GM06990 (cell line): ENCODE measurements around the gene MEGF6.
A peak's percentile ranks its signal among the peaks of the same experiment; 100 is the strongest.

Source experiments
- DNase-seq: peaks from one replicate; pipeline ENCODE4 v3.0.0-alpha.2; 2011; ENCODE audit not compliant: insufficient read length; ENCODE audit errors: extremely low read depth
- H3K27me3 ChIP-seq: replicated peaks from 2 replicates; pipeline ENCODE4 v1.6.0; 2011; ENCODE audit warnings: low read length; ENCODE audit not compliant: control insufficient read depth, insufficient read depth
- H3K36me3 ChIP-seq: 2 replicates; pipeline ENCODE4 v1.5.1; 2011; ENCODE audit warnings: low read length; ENCODE audit not compliant: control insufficient read depth, insufficient read depth
- H3K4me3 ChIP-seq: replicated peaks from 2 replicates; pipeline ENCODE4 v1.5.1; 2011; ENCODE audit warnings: low read depth, mild to moderate bottlenecking, control low read depth, low read length
- CTCF ChIP-seq: IDR thresholded peaks from 2 replicates; pipeline ENCODE4 v1.5.1; 2011; ENCODE audit warnings: low read length, control low read depth, mild to moderate bottlenecking, inconsistent platforms; ENCODE audit not compliant: insufficient read depth, poor library complexity, severe bottlenecking

MEGF6 gene

DNA sequence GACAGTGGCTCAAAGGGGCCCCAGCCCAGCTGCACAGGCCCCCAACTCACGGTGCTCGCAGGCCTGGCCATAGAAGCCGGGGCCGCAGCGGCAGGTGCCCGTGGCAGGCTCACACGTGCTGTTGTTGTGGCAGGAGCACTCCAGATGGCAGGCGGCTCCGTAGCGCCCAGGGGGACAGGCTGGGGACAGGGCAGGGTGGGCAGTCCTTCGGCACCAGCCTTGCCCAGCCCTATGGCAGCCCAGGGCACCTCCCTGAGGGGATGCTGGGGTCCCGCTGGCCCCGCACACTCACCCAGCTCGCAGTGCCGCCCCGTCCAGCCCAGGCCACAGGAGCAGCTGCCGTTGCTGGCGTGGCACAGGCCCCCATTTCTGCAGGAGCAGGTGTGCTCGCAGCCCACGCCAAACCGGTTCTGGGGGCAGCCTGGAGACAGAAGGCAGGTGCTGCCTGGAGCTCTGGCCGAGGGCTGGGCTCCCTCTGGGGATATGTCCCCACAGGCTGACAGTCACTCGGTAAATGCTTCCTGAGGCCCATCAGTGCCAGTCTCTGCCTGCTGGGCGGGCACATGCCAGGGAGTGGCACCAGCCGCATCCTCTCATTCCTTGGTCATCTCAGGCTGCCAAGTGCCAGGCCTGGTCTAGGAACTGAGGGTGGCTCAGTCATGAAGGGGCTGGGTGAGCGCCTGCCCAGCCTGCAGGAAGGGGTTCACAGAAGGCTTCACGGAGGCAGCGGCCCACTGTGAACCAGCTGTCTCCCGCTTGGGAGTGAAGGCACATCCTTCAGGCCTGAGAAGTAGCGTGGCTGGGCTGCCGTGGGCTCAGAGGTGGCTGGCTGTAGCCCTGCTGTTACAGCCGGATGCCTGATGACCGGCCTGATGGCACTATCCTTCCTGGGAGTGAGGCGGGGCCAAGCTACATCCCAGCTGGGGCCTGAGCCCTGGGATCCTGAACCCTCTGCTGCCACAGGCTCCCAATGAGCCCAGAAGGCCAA lies 116.7 kb downstream of the MEGF6 start:
- no peak for DNase-seq
- Histone ChIP-seq H3K4me3 (no peak overlapping the region), H3K27me3 (no peaks in the 10 kb centered on the region; the same call in 1 of the 2 replicates), H3K36me3 (no peaks in the 10 kb centered on the region)
- no peak for TF ChIP-seq CTCF

DNA sequence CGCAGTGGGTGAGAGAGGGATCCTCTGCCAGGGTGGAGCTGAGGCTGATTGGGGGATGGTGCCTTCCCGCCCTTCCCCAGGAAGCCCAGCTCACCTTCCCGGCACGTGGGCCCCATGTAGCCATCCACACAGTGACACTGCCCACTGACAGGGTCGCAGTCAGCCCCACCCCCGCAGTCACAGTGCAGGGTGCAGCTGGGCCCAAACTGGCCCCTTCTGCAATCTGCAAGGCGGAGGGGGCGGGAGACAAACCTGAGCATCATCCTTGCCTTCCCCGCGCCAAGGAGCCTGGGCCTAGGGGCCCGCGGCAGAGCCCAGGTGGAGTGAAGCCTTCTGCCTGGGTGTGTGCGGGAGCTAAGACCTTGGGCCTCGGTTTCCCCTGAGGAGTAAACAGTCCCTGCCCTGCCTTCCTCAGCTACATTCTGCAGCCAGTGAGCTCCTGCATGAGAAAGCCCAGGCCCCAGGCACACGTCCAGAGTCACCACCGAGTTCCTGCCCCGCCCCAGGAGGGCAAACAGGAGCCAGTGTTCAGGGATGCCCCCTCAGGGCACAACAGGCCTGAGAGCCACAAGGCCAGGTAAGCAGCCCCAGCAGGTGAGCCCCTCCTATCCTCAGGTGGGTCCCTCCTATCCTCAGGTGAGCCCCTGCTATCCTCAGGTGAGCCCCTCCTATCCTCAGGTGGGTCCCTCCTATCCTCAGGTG lies 118.6 kb downstream of the MEGF6 start:
- TF ChIP-seq CTCF = no peak
- DNase-seq = no peak
- Histone ChIP-seq H3K4me3 (no peak overlapping the region), H3K36me3 (no peaks in the 10 kb centered on the region), H3K27me3 (no peaks in the 10 kb centered on the region; the same call in 1 of the 2 replicates)

DNA sequence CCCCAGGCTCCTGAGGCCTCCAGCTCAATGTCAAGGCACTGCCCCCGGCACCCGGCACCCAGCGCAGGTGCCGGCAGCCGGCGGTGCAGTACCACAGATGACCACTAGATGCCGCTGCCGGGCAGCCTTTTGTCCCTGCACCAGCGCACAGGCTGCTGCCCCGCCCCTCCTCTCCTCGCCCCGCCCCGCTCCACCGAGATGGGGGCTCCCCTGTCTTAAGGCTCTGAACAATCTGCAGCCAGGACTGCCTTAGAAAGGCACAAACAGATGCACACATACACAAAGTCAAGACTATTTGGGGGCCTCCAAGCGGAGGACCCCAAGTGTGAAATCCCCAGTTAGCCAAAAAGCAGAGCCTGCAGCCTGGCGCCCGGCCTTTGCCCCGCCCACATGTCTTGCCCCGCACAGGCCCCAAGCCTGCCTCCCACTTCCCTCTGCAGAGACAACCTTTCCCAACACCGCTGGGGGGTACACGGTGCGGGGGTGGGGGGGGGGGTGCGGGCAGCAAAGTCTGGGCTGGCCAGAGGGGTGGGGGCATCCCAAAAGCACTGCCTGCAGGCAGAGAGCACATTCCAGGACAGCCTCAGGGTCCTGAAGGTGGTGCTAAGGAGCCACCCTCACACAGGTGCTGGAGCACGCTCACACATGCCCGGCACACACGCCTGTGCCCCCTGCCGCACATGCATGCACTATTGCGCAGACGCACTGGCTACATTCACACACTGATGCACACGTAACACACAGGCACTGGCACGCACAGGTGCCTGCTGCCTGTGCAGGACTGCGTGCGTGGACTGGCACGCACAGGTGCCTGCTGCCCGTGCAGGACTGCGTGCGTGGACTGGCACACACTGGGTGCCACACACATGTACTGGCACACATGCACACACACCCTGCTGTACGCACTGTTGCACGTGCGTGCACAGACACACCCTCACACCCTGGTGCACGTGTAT lies 119.7 kb downstream of the MEGF6 start:
- no peaks in the 10 kb centered on the region for H3K36me3 ChIP-seq
- DNase-seq = peak; percentile 76
- no peaks in the 10 kb centered on the region; the same call in 1 of the 2 replicates for H3K27me3 ChIP-seq
- no peak overlapping the region for H3K4me3 ChIP-seq
- TF ChIP-seq CTCF = peak; percentile 99

GRCh38 chr1:3490046-3490745 lies 121.1 kb downstream of the MEGF6 start:
- no peak for TF ChIP-seq CTCF
- Histone ChIP-seq H3K36me3 (no peaks in the 10 kb centered on the region), H3K27me3 (no peaks in the 10 kb centered on the region; the same call in 1 of the 2 replicates), H3K4me3 (no peak overlapping the region)
- no peak for DNase-seq

- DNase-seq = no peak
- Histone ChIP-seq H3K36me3 (no peaks in the 10 kb centered on the region), H3K4me3 (no peak overlapping the region), H3K27me3 (no peaks in the 10 kb centered on the region)
- TF ChIP-seq CTCF = no peak
Observed at GRCh38 chr1:3488432-3488831, 122.9 kb downstream of the MEGF6 start.
